Ovary (tissue), 3 donors: ENCODE measurements around the gene LPCAT3.

Source experiments
- CTCF ChIP-seq, 3 donors: fragments of 450-650 bp in 2 of 3; fragments of 200-600 bp in 1 of 3; IDR thresholded peaks; one replicate each; pipeline versions ENCODE4 v1.5.1 to v1.8.0; 2016 to 2022; ENCODE audit warnings: antibody characterized with exemption in 3 of 3, mild to moderate bottlenecking in 1 of 3
- EP300 ChIP-seq: sonication (generic); formaldehyde crosslinking; IDR thresholded peaks from one replicate; pipeline ENCODE4 v1.6.1; 2017; ENCODE audit warnings: antibody characterized with exemption
- POLR2A ChIP-seq: fragments of 450-650 bp; IDR thresholded peaks from one replicate; pipeline ENCODE4 v1.6.1; 2017; ENCODE audit warnings: antibody characterized with exemption, mild to moderate bottlenecking, moderate library complexity
- donor health status: DM: no; HTN: no; CAD: no.

- no peak for TF ChIP-seq CTCF (IDR thresholded peaks at IDR 0.05)
- TF ChIP-seq POLR2A: no peak
- TF ChIP-seq EP300: no peak
These were observed 13.9 kb downstream of the LPCAT3 start for GRCh38 chr12:7004287-7004803.
